HepG2 (cell line): ENCODE data around the gene KISS1R. TPM values are rescaled to one million over a fixed set of nuclear protein-coding genes. Genes with fewer than 3 reads are reported as not detected.

Experiments
- ARID4A ChIP-seq: sonication (generic); formaldehyde crosslinking; IDR thresholded peaks from 2 replicates; pipeline ENCODE4 v1.5.0; 2020; ENCODE audit warnings: mild to moderate bottlenecking, missing genetic modification reagents, borderline replicate concordance
- ATF4 ChIP-seq, 2 experiments: fragments of 450-650 bp in 1 of 2; sonication (generic) in 1 of 2; formaldehyde crosslinking; IDR thresholded peaks; 2 replicates each; pipeline versions ENCODE4 v1.5.0 to v1.8.0; 2020 to 2022; ENCODE audit warnings: mild to moderate bottlenecking in 1 of 2, missing genetic modification reagents in 1 of 2
- MAZ ChIP-seq, 2 experiments: sonication (generic) in 1 of 2; formaldehyde crosslinking in 1 of 2; IDR thresholded peaks; 2 replicates each; pipeline versions ENCODE4 v1.5.0 to v1.6.1; 2012 to 2020; ENCODE audit warnings: low read depth in 2 of 2, mild to moderate bottlenecking in 2 of 2, borderline replicate concordance in 1 of 2, improper control_type of control experiment in 1 of 2, low read length in 1 of 2, missing genetic modification reagents in 1 of 2, moderate library complexity in 1 of 2
- MEIS2 ChIP-seq: sonication (generic); formaldehyde crosslinking; IDR thresholded peaks from 2 replicates; pipeline ENCODE4 v1.9.0; 2021; ENCODE audit warnings: mild to moderate bottlenecking, missing genetic modification reagents
- NFATC3 ChIP-seq: sonication (generic); formaldehyde crosslinking; IDR thresholded peaks from 2 replicates; pipeline ENCODE4 v1.5.1; 2020; ENCODE audit warnings: mild to moderate bottlenecking, missing genetic modification reagents
- NR1H2 ChIP-seq: sonication (generic); formaldehyde crosslinking; IDR thresholded peaks from 2 replicates; pipeline ENCODE4 v1.8.1; 2022; ENCODE audit warnings: low read depth, missing genetic modification reagents, borderline replicate concordance
- PAWR ChIP-seq: sonication (generic); formaldehyde crosslinking; IDR thresholded peaks from 2 replicates; pipeline ENCODE4 v1.4.0; 2020; ENCODE audit warnings: missing genetic modification reagents, mild to moderate bottlenecking, borderline replicate concordance
- PBX3 ChIP-seq: sonication (generic); formaldehyde crosslinking; IDR thresholded peaks from 2 replicates; pipeline ENCODE4 v1.8.1; 2023; ENCODE audit warnings: missing genetic modification reagents, inconsistent platforms, borderline replicate concordance
- POGZ ChIP-seq: sonication (generic); formaldehyde crosslinking; IDR thresholded peaks from 2 replicates; pipeline ENCODE4 v1.4.0; 2020; ENCODE audit warnings: mild to moderate bottlenecking, missing genetic modification reagents
- SALL2 ChIP-seq: sonication (generic); formaldehyde crosslinking; IDR thresholded peaks from 2 replicates; pipeline ENCODE4 v1.8.1; 2023; ENCODE audit warnings: mild to moderate bottlenecking, missing genetic modification reagents, inconsistent platforms
- SAP130 ChIP-seq: IDR thresholded peaks from 2 replicates; pipeline ENCODE4 v1.6.1; 2016; ENCODE audit warnings: low read depth
- ZBTB38 ChIP-seq: sonication (generic); formaldehyde crosslinking; IDR thresholded peaks from 2 replicates; pipeline ENCODE4 v1.5.1; 2020; ENCODE audit warnings: mild to moderate bottlenecking, missing genetic modification reagents
- ZFP90 ChIP-seq: sonication (generic); formaldehyde crosslinking; IDR thresholded peaks from 2 replicates; pipeline ENCODE4 v1.8.0; 2022; ENCODE audit warnings: missing genetic modification reagents, mild to moderate bottlenecking, inconsistent platforms, borderline replicate concordance
- ZFY ChIP-seq: sonication (generic); formaldehyde crosslinking; IDR thresholded peaks from 2 replicates; pipeline ENCODE4 v1.4.0; 2020; ENCODE audit warnings: missing genetic modification reagents
- ZKSCAN1 ChIP-seq: fragments of 150-350 bp; IDR thresholded peaks from 2 replicates; pipeline ENCODE4 v1.6.1; 2014; ENCODE audit warnings: low read length
- ZNF354B ChIP-seq: sonication (generic); formaldehyde crosslinking; IDR thresholded peaks from 2 replicates; pipeline ENCODE4 v1.8.0; 2022; ENCODE audit warnings: mild to moderate bottlenecking, missing genetic modification reagents
- ZNF639 ChIP-seq: conservative IDR thresholded peaks from 2 replicates; pipeline ENCODE4 v1.6.1; 2018; ENCODE audit warnings: missing genetic modification reagents
- ZSCAN20 ChIP-seq: sonication (generic); formaldehyde crosslinking; IDR thresholded peaks from 2 replicates; pipeline ENCODE4 v1.4.0; 2020; ENCODE audit warnings: missing genetic modification reagents, mild to moderate bottlenecking, borderline replicate concordance
- polyA plus RNA-seq, 8 experiments: library from polyadenylated mRNA; depleted of rRNA in 3 of 8; stranded (reverse) in 7 of 8; unstranded in 1 of 8; fragments of >200 nt; fragmentation: Illumina TruSeq in 4 of 8; extraction: Trizol in 4 of 8; gene quantifications; 2 replicates each; pipeline versions ENCODE4 v1.2.1 to v1.2.3, GENCODE V29; 2011 to 2016; ENCODE audit warnings: low read depth in 4 of 8, missing spikeins in 1 of 8, mixed read lengths in 1 of 8; ENCODE audit not compliant: insufficient read depth in 1 of 8
- total RNA-seq, 5 experiments: library from RNA; depleted of rRNA; stranded (reverse); fragments of >200 nt; fragmentation: Illumina TruSeq; extraction: Trizol; gene quantifications; 2 replicates each; pipeline ENCODE4 v1.2.3, GENCODE V29; 2016; ENCODE audit warnings: low read depth in 1 of 5

Gene KISS1R
- total and polyA plus RNA-seq, 2 of the 13 experiments (the other 11 are each of a cell fraction or from before 2014, with no cell fraction given), result 1.1 to 10.2 TPM

GRCh38 chr19:934865-935479 is 17.8 kb downstream of the KISS1R start (continued):
- TF ChIP-seq ZSCAN20 (CRISPR knock-in tag) (no peak; the same call in 1 of the 2 replicates), PAWR (CRISPR knock-in tag) (0 out of 2 replicates have a peak, but pooled peaks have one; percentile 70), NFATC3 (CRISPR knock-in tag) (0 out of 2 replicates have a peak, but pooled peaks have one; percentile 71), ATF4 (CRISPR knock-in tag; IDR thresholded peaks at IDR 0.05) (peak in 1 of 2 experiments; percentile 41; a peak in 1 of 4 replicates), SALL2 (CRISPR knock-in tag) (peak; percentile 78), ZNF639 (CRISPR knock-in tag) (peak; percentile 72; the same call in 1 of the 2 replicates), SAP130 (CRISPR knock-in tag) (peak; percentile 99), NR1H2 (no peak), MEIS2 (CRISPR knock-in tag) (peak; percentile 94), MAZ (IDR thresholded peaks at IDR 0.05; ENCODE audit: borderline replicate concordance, low read depth, low read length) (peak; percentile 84), MAZ (CRISPR knock-in tag; IDR thresholded peaks at IDR 0.05; ENCODE audit: low read depth) (peak; percentile 75; the same call in 1 of the 2 replicates), ZNF354B (CRISPR knock-in tag) (peak; percentile 91; the same call in 1 of the 2 replicates), ZKSCAN1 (no peak), ZFP90 (peak; percentile 69; the same call in 1 of the 2 replicates), ZBTB38 (peak; percentile 94), PBX3 (CRISPR knock-in tag) (peak; percentile 39; the same call in 1 of the 2 replicates), ARID4A (peak; percentile 99), ZFY (CRISPR knock-in tag) (peak; percentile 89), POGZ (CRISPR knock-in tag) (peak; percentile 76)
